Transverse colon (tissue), 4 donors: ENCODE measurements around the gene SNPH. TPM values are rescaled to one million over a fixed set of nuclear protein-coding genes. Genes with fewer than 3 reads are reported as not detected.

Experiments used
- DNase-seq: peaks from one replicate; pipeline ENCODE4 v3.0.0-alpha.2; 2019
- H3K27ac ChIP-seq, 4 donors: fragments of 200-600 bp; sonication (generic); 2 replicates each; pipeline ENCODE4 v1.5.1; 2016 to 2018; ENCODE audit warnings: inconsistent platforms in 4 of 4
- H3K27me3 ChIP-seq: fragments of 200-600 bp; sonication (generic); 2 replicates; pipeline ENCODE4 v1.5.1; 2017; ENCODE audit warnings: inconsistent platforms
- H3K36me3 ChIP-seq, 4 donors: fragments of 200-600 bp; sonication (generic); 2 replicates each; pipeline ENCODE4 v1.5.1; 2017 to 2019; ENCODE audit warnings: inconsistent platforms in 4 of 4
- H3K4me1 ChIP-seq, 4 donors: fragments of 200-600 bp; sonication (generic); 2 replicates each; pipeline ENCODE4 v1.5.1; 2017 to 2020; ENCODE audit warnings: inconsistent platforms in 4 of 4
- H3K4me3 ChIP-seq, 4 donors: fragments of 200-600 bp; sonication (generic); 1 replicate in 1 of 4; 2 replicates in 3 of 4; pipeline versions ENCODE4 v1.5.1 to v1.6.1; 2017 to 2019; ENCODE audit warnings: inconsistent platforms in 4 of 4
- H3K9me3 ChIP-seq, 2 donors: fragments of 200-600 bp; sonication (generic); 2 replicates each; pipeline ENCODE4 v1.5.1; 2017 to 2019; ENCODE audit warnings: inconsistent platforms in 2 of 2
- EP300 ChIP-seq: sonication (generic); formaldehyde crosslinking; IDR thresholded peaks from one replicate; pipeline ENCODE4 v1.6.1; 2017; ENCODE audit warnings: antibody characterized with exemption, low read depth
- POLR2A ChIP-seq: fragments of 450-650 bp; IDR thresholded peaks from one replicate; pipeline ENCODE4 v1.6.1; 2016; ENCODE audit warnings: antibody characterized with exemption, mild to moderate bottlenecking, moderate library complexity
- POLR2AphosphoS5 ChIP-seq, 3 donors: sonication (generic); formaldehyde crosslinking; IDR thresholded peaks; one replicate each; pipeline ENCODE4 v1.6.1; 2016; ENCODE audit warnings: antibody characterized with exemption in 3 of 3
- WGBS, 2 donors: methylation state at CpG; one replicate each; pipeline ENCODE4 v1.1.5; 2018; ENCODE audit warnings: low coverage in 1 of 2; 5-methylcytosine and 5-hydroxymethylcytosine counted together
- in situ Hi-C, 4 donors: fragments of 200-750 bp; cut with MboI; loops; one replicate each; pipeline versions ENCODE4 v1.15.0 to v1.15.1; 2017; ENCODE audit warnings: low sequenced_read_pairs in 3 of 4, low pct_ligation_motif_present in 1 of 4, low pct_unique_long_range_greater_than_20kb in 1 of 4
- intact Hi-C: fragments of 100-400 bp; cut with DNase I; formaldehyde crosslinking; loops from one replicate; pipeline ENCODE4 v1.15.1; 2023; ENCODE audit warnings: low total_unique reads
- total RNA-seq, 4 donors: library from RNA; depleted of rRNA; stranded (reverse); fragments of >200 nt; gene quantifications; one replicate each; pipeline ENCODE4 v1.1.0, GENCODE V29; 2016
- TF ChIP-seq, protein P1 (sequence below), 5 experiments: fragments of 200-600 bp in 3 of 5; fragments of 450-650 bp in 2 of 5; sonication (generic) in 3 of 5; IDR thresholded peaks; 1 replicate in 2 of 5; 2 replicates in 3 of 5; pipeline ENCODE4 v1.5.1; 2016 to 2017; ENCODE audit warnings: antibody characterized with exemption in 5 of 5, inconsistent platforms in 3 of 5, mild to moderate bottlenecking in 2 of 5, moderate library complexity in 1 of 5

The SNPH gene
- total RNA-seq, 4 donors from 2014 or later, result 2.2 to 2.6 (median 2.3) TPM

DNA sequence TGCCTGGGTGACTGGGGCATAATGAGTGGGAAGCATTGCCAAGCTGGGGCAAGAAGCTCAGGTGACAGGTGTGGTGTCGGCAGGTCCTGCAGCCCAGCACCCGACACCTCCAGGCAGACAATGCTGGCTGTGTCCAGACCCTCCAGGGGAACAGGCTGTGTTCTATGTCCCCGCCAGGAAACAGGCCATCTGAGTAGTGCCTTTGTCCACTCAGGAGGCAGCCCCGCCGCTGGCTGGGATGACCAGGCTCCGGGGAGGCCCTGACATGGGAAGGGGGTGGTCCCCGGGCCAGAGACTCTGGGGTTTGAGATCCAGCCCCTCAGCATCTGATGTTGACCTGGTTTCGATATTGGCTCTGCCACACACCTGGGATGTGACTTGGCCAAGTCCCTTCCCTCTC lies 28.4 kb downstream of the SNPH start:
- H3K4me1 ChIP-seq, result no peaks in the 10 kb centered on the region
- 91% methylated on average over 8 of the region's 8 CpGs; no CpG with 5 or more reads in 1 of the 2 donors for WGBS, 2 donors
- intact Hi-C loops, result no loop called here

DNA sequence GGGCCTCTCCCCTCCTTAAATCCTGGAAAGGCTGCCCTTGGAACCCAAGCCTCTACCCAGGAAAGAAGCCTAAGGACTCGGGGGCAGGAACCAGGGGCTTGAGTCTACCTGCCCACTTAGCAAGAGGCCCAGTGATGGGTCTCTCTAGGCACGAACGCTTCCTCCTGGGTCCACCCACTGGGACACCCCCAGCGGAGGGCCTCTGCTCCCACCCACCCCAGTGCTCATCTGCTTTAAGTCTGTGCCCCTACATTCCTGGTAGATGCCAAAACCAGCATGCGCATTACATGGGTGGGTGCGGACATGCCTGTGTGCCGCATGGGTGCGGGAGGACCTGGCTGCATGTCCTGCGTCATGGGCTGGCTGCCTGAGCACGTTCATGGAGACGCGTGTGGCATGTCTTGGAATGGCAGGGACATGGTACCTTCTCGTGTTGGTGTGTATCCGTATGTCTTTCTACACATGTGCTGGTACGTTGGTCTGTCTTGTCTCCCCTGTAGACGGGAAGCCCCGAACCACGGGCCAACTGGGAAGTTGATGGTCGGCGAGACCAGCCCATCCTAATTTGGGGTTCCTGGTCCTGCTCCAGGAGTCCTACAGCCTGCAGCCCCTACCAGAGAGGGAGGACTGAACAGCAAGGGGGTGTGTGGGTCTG lies 29.3 kb downstream of the SNPH start:
- intact Hi-C loops (no loop called here), in situ Hi-C loops (no loop called here)
- Histone ChIP-seq H3K4me1 (no peaks in the 10 kb centered on the region), H3K27ac (no peak overlapping the region), H3K27me3 (no peaks in the 10 kb centered on the region), H3K36me3 (no peaks in the 10 kb centered on the region), H3K9me3 (no peaks in the 10 kb centered on the region), H3K4me3 (no peak overlapping the region)
- WGBS, 2 donors, result 96% methylated on average over 18 of the region's 20 CpGs; no CpG with 5 or more reads in 1 of the 2 donors
- DNase-seq, result no peak
- TF ChIP-seq POLR2AphosphoS5 (IDR thresholded peaks at IDR 0.05) (no peak), POLR2A (no peak), EP300 (no peak)
- TF ChIP-seq, protein P1, sequence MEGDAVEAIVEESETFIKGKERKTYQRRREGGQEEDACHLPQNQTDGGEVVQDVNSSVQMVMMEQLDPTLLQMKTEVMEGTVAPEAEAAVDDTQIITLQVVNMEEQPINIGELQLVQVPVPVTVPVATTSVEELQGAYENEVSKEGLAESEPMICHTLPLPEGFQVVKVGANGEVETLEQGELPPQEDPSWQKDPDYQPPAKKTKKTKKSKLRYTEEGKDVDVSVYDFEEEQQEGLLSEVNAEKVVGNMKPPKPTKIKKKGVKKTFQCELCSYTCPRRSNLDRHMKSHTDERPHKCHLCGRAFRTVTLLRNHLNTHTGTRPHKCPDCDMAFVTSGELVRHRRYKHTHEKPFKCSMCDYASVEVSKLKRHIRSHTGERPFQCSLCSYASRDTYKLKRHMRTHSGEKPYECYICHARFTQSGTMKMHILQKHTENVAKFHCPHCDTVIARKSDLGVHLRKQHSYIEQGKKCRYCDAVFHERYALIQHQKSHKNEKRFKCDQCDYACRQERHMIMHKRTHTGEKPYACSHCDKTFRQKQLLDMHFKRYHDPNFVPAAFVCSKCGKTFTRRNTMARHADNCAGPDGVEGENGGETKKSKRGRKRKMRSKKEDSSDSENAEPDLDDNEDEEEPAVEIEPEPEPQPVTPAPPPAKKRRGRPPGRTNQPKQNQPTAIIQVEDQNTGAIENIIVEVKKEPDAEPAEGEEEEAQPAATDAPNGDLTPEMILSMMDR (IDR thresholded peaks at IDR 0.05), result no peak

More for the DNA sequence above, 28.4 kb downstream of the SNPH start:
- Histone ChIP-seq H3K4me3 (no peak overlapping the region), H3K9me3 (no peaks in the 10 kb centered on the region), H3K27me3 (no peaks in the 10 kb centered on the region), H3K27ac (no peak overlapping the region), H3K36me3 (no peaks in the 10 kb centered on the region)
- no peak for DNase-seq
- in situ Hi-C loops, result no loop called here
- TF ChIP-seq, protein P1 (IDR thresholded peaks at IDR 0.05), result no peak
- no peak for TF ChIP-seq POLR2A
- TF ChIP-seq POLR2AphosphoS5 (IDR thresholded peaks at IDR 0.05), result no peak
- TF ChIP-seq EP300, result no peak

DNA sequence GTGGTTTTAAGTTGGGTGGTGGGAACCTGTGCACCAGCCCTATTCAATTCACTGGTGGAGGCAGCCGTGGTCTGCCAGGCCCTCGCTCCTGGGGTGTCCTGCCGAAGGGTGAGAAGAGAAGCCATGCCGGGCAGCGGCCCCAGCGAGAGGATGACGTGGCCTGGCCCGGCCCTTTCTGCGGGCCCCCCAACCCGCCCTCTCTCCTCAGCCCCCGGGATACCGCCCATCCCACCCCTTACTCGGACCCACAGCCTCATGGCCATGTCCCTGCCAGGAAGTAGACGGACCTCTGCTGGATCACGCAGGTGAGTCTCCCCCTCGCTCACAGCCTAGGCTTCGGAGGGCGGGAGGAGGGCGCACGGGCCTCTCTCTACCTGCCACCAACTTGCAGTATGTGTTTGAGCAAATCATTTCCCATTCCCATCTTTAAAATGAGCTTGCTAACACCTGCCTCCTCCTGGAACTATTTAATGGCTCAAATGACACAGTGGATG lies 30.1 kb downstream of the SNPH start:
- TF ChIP-seq POLR2A (no peak), EP300 (no peak), POLR2AphosphoS5 (IDR thresholded peaks at IDR 0.05) (no peak)
- TF ChIP-seq, protein P1 (IDR thresholded peaks at IDR 0.05), result no peak
- Histone ChIP-seq H3K4me1 (no peaks in the 10 kb centered on the region), H3K9me3 (no peaks in the 10 kb centered on the region), H3K27ac (no peak overlapping the region), H3K36me3 (no peaks in the 10 kb centered on the region), H3K4me3 (no peak overlapping the region), H3K27me3 (no peaks in the 10 kb centered on the region)
- intact Hi-C loops, result no loop called here
- WGBS, 2 donors, result 92% methylated on average over 20 of the region's 20 CpGs; no CpG with 5 or more reads in 1 of the 2 donors
- DNase-seq, result no peak
- in situ Hi-C loops, result no loop called here

DNA sequence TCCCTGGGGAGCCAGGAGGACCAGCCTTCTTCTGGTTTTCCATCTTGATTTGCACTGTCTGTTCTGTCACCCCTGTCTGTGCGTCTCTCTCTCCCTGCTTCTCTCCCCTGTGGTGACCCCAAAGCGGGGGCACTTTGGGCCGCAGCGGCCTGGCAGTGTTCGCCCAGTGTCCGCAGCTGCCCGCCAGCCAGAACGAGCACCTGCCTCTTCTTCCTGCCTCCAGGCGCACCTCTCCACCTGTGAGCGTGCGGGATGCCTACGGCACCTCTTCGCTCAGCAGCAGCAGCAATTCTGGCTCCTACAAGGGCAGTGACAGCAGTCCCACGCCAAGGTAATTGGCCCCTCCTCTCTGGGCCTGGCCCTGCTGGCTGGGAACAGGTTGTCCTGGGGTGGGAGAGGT lies 30.8 kb downstream of the SNPH start:
- H3K27me3 ChIP-seq, result no peaks in the 10 kb centered on the region
- in situ Hi-C loops (no loop called here), intact Hi-C loops (no loop called here)
- DNase-seq, result no peak
- H3K9me3 ChIP-seq, result no peaks in the 10 kb centered on the region
- no peaks in the 10 kb centered on the region for H3K4me1 ChIP-seq
- 89% methylated on average over 14 of the region's 14 CpGs; no CpG with 5 or more reads in 1 of the 2 donors for WGBS, 2 donors
- no peak overlapping the region for H3K27ac ChIP-seq
- H3K4me3 ChIP-seq, result no peak overlapping the region
- H3K36me3 ChIP-seq, result no peaks in the 10 kb centered on the region
- TF ChIP-seq POLR2AphosphoS5 (IDR thresholded peaks at IDR 0.05), result no peak
- no peak for TF ChIP-seq POLR2A
- TF ChIP-seq, protein P1 (IDR thresholded peaks at IDR 0.05), result no peak
- no peak for TF ChIP-seq EP300
